ENCODE measurements around the gene DBF4B.

- no peak for TF ChIP-seq FOXA1 (IDR thresholded peaks at IDR 0.05)
- no peak for TF ChIP-seq FOXK2 (IDR thresholded peaks at IDR 0.05)
- TF ChIP-seq HDGF (IDR thresholded peaks at IDR 0.05; ENCODE audit: borderline replicate concordance), result no peak
- no peak for TF ChIP-seq ZNF384 (IDR thresholded peaks at IDR 0.05)
- no peak for TF ChIP-seq CTBP1 (IDR thresholded peaks at IDR 0.05; ENCODE audit: borderline replicate concordance)
- TF ChIP-seq BHLHE40 (IDR thresholded peaks at IDR 0.05; ENCODE audit: borderline replicate concordance), result no peak
- no peak for TF ChIP-seq SP1 (IDR thresholded peaks at IDR 0.05)
- TF ChIP-seq TARDBP (IDR thresholded peaks at IDR 0.05), result no peak
- TF ChIP-seq SUZ12 (IDR thresholded peaks at IDR 0.05), result no peak
- no peak for TF ChIP-seq PKNOX1 (IDR thresholded peaks at IDR 0.05)
- TF ChIP-seq ELF4 (IDR thresholded peaks at IDR 0.05), result no peak
Measured at GRCh38 chr17:44673893-44674292, 34.6 kb upstream of the DBF4B start.

Measured in HEK293T (cell line).